Measurements from ENCODE around the gene MMAB. TPM values are rescaled to one million over a fixed set of nuclear protein-coding genes. Genes with fewer than 3 reads are reported as not detected.

Gene MMAB
- total RNA-seq, 1 donor from 2014 or later = 27.7 TPM

- no peak overlapping the region for H3K4me3 ChIP-seq
- intact Hi-C loops (cut with DNase I) = loop anchor here (5.0 kb wide), 1 partner anchor 179 kb away; no protein-coding TSS in a partner anchor
These were observed 24.6 kb upstream of the MMAB start for GRCh38 chr12:109597795-109598427.

GRCh38 chr12:109597414-109597794 lies 24.1 kb upstream of the MMAB start:
- Histone ChIP-seq H3K4me3 (no peak overlapping the region), H3K27ac (no peak overlapping the region), H3K4me1 (peaks cover 9% of the 10 kb centered on the region), H3K9me3 (no peaks in the 10 kb centered on the region), H3K36me3 (peaks cover 0 to 10% of the 10 kb centered on the region in 2 donors), H3K27me3 (no peaks in the 10 kb centered on the region)
- no peak for DNase-seq (ENCODE audit: extremely low spot score in 2 of 2)
- TF ChIP-seq POLR2A (IDR thresholded peaks at IDR 0.05) (no peak), POLR2AphosphoS5 (IDR thresholded peaks at IDR 0.05; ENCODE audit: insufficient read depth in 1 of 2, low read depth in 1 of 2) (no peak), CTCF (IDR thresholded peaks at IDR 0.05) (no peak)
- intact Hi-C loops (cut with DNase I) = loop anchor here (5.0 kb wide), 1 partner anchor 180 kb away; no protein-coding TSS in a partner anchor

More at GRCh38 chr12:109597795-109598427, 24.6 kb upstream of the MMAB start:
- no peaks in the 10 kb centered on the region for H3K27me3 ChIP-seq
- DNase-seq (ENCODE audit: extremely low spot score in 2 of 2) = no peak
- H3K27ac ChIP-seq = no peak overlapping the region
- peaks cover 0 to 10% of the 10 kb centered on the region in 2 donors for H3K36me3 ChIP-seq
- TF ChIP-seq POLR2AphosphoS5 (IDR thresholded peaks at IDR 0.05; ENCODE audit: insufficient read depth in 1 of 2, low read depth in 1 of 2) = peak in 1 of 2 donors; percentile 20
- no peak for TF ChIP-seq POLR2A (IDR thresholded peaks at IDR 0.05)
- TF ChIP-seq CTCF (IDR thresholded peaks at IDR 0.05) = peak; percentile 92 to 97 (median 93)
- H3K4me1 ChIP-seq = peaks cover 9% of the 10 kb centered on the region
- H3K9me3 ChIP-seq = no peaks in the 10 kb centered on the region

GRCh38 chr12:109596418-109597244 lies 23.3 kb upstream of the MMAB start:
- H3K27me3 ChIP-seq = no peaks in the 10 kb centered on the region
- no peak for DNase-seq (ENCODE audit: extremely low spot score in 2 of 2)
- H3K27ac ChIP-seq = no peak overlapping the region
- H3K4me3 ChIP-seq = no peak overlapping the region
- TF ChIP-seq POLR2AphosphoS5 (IDR thresholded peaks at IDR 0.05; ENCODE audit: insufficient read depth in 1 of 2, low read depth in 1 of 2) (no peak), CTCF (IDR thresholded peaks at IDR 0.05) (no peak), POLR2A (IDR thresholded peaks at IDR 0.05) (no peak)
- intact Hi-C loops (cut with DNase I) = loop anchor here (5.0 kb wide), 1 partner anchor 181 kb away; no protein-coding TSS in a partner anchor
- H3K36me3 ChIP-seq = peaks cover 0 to 10% of the 10 kb centered on the region in 2 donors
- H3K9me3 ChIP-seq = no peaks in the 10 kb centered on the region
- peaks cover 9% of the 10 kb centered on the region for H3K4me1 ChIP-seq

GRCh38 chr12:109595321-109595902 lies 22.1 kb upstream of the MMAB start:
- H3K36me3 ChIP-seq = peaks cover 0 to 10% of the 10 kb centered on the region in 2 donors
- H3K9me3 ChIP-seq = no peaks in the 10 kb centered on the region

More at GRCh38 chr12:109595321-109595902, 22.1 kb upstream of the MMAB start:
- peaks cover 9% of the 10 kb centered on the region for H3K4me1 ChIP-seq
- TF ChIP-seq CTCF (IDR thresholded peaks at IDR 0.05) (no peak), POLR2A (IDR thresholded peaks at IDR 0.05) (no peak), POLR2AphosphoS5 (IDR thresholded peaks at IDR 0.05; ENCODE audit: insufficient read depth in 1 of 2, low read depth in 1 of 2) (no peak)
- no peak overlapping the region for H3K4me3 ChIP-seq
- no peak overlapping the region for H3K27ac ChIP-seq
- no peaks in the 10 kb centered on the region for H3K27me3 ChIP-seq
- no peak for DNase-seq (ENCODE audit: extremely low spot score in 2 of 2)
- intact Hi-C loops (cut with DNase I) = loop anchor here (5.0 kb wide), 1 partner anchor 182 kb away; no protein-coding TSS in a partner anchor

Measured in vagina (tissue), 2 donors.